Keratinocyte (primary cell): Measurements from ENCODE around the gene RNF38.

Experiments used
- CTCF ChIP-seq, 3 experiments: IDR thresholded peaks in 1 of 3; conservative IDR thresholded peaks in 1 of 3; optimal IDR thresholded peaks in 1 of 3; 2 replicates in 2 of 3; 3 replicates in 1 of 3; pipeline versions ENCODE3 to v1.5.1; 2011; ENCODE audit warnings: low read length in 3 of 3, mild to moderate bottlenecking in 3 of 3, moderate library complexity in 2 of 3, control low read depth in 1 of 3, inconsistent platforms in 1 of 3; ENCODE audit not compliant: insufficient read depth in 2 of 3; ENCODE audit errors: extremely low read depth in 1 of 3
- EZH2 ChIP-seq: IDR thresholded peaks from one replicate; pipeline ENCODE4 v1.6.1; 2012; ENCODE audit warnings: inconsistent platforms, mild to moderate bottlenecking, low read length, moderate library complexity

- TF ChIP-seq CTCF (optimal IDR thresholded peaks at IDR 0.05 in 1 of 3, IDR thresholded peaks at IDR 0.05 in 1 of 3, conservative IDR thresholded peaks at IDR 0.05 in 1 of 3; ENCODE audit: extremely low read depth in 1 of 3, insufficient read depth in 2 of 3, low read length in 3 of 3): no peak
- no peak for TF ChIP-seq EZH2
Observed at GRCh38 chr9:36341936-36342577, 58.0 kb downstream of the RNF38 start.
